ENCODE results near the gene ERBIN.
"Not testable (repeated sequence)": the region's sequence is repeated elsewhere in the genome, so short reads cannot be mapped to it uniquely, and the experiment has no call there.

The ERBIN gene

GRCh38 chr5:66010476-66010875 lies 84.1 kb downstream of the ERBIN start:
- no peak for DNase-seq

GRCh38 chr5:66012271-66012670 lies 85.9 kb downstream of the ERBIN start:
- no peak for DNase-seq

GRCh38 chr5:66013397-66013796 lies 87.0 kb downstream of the ERBIN start:
- no peak for DNase-seq

GRCh38 chr5:66013906-66014305 lies 87.5 kb downstream of the ERBIN start:
- DNase-seq = no peak

- no peak for DNase-seq
Measured at GRCh38 chr5:66015196-66015960, 89.0 kb downstream of the ERBIN start.

GRCh38 chr5:66021585-66021984 lies 95.2 kb downstream of the ERBIN start:
- no peak for DNase-seq

- no peak for DNase-seq
Measured at GRCh38 chr5:66039296-66039695, 112.9 kb downstream of the ERBIN start.

- DNase-seq = no peak
Measured at GRCh38 chr5:66039701-66040100, 113.3 kb downstream of the ERBIN start.

GRCh38 chr5:66041627-66042026 lies 115.3 kb downstream of the ERBIN start:
- no peak for DNase-seq

GRCh38 chr5:66057239-66057638 lies 130.9 kb downstream of the ERBIN start:
- no peak for DNase-seq

GRCh38 chr5:66061320-66061719 lies 134.9 kb downstream of the ERBIN start:
- not testable (repeated sequence) for DNase-seq

- not testable (repeated sequence) for DNase-seq
Measured at GRCh38 chr5:66063061-66063460, 136.7 kb downstream of the ERBIN start.

- no peak for DNase-seq
Measured at GRCh38 chr5:66066826-66067225, 140.5 kb downstream of the ERBIN start.

- DNase-seq = no peak
Measured at GRCh38 chr5:66072031-66072430, 145.7 kb downstream of the ERBIN start.

GRCh38 chr5:66074901-66075300 lies 148.5 kb downstream of the ERBIN start:
- DNase-seq = no peak

- no peak for DNase-seq
Measured at GRCh38 chr5:66080664-66081063, 154.3 kb downstream of the ERBIN start.

- no peak for DNase-seq
Measured at GRCh38 chr5:66089384-66089783, 163.0 kb downstream of the ERBIN start.

GRCh38 chr5:66100851-66101250 lies 174.5 kb downstream of the ERBIN start:
- no peak for DNase-seq

- DNase-seq = no peak
Measured at GRCh38 chr5:66113160-66113559, 186.8 kb downstream of the ERBIN start.

GRCh38 chr5:66118304-66118703 lies 191.9 kb downstream of the ERBIN start:
- DNase-seq = no peak

GRCh38 chr5:66122379-66123034 lies 196.1 kb downstream of the ERBIN start:
- DNase-seq = no peak

- DNase-seq = no peak
Measured at GRCh38 chr5:66129144-66129543, 202.8 kb downstream of the ERBIN start.

- no peak for DNase-seq
Measured at GRCh38 chr5:66130493-66130892, 204.1 kb downstream of the ERBIN start.

All from Kasumi-1 (cell line).